Left ventricle myocardium superior (tissue), 1 donor: ENCODE data around the gene TM7SF3. TPM values are rescaled to one million over a fixed set of nuclear protein-coding genes. Genes with fewer than 3 reads are reported as not detected.
"Not testable (repeated sequence)": the region's sequence is repeated elsewhere in the genome, so short reads cannot be mapped to it uniquely, and the experiment has no call there.

Source experiments
- ATAC-seq: fragments of 200-7000 bp; cut with Tn5 transposase; one replicate; pipeline ENCODE4 v1.9.1; 2020; ENCODE audit warnings: mild to moderate bottlenecking, moderate library complexity
- DNase-seq: peaks from one replicate; pipeline ENCODE4 v3.0.0-alpha.2; 2020
- intact Hi-C: fragments of 100-400 bp; cut with micrococcal nuclease; formaldehyde crosslinking; loops from one replicate; pipeline ENCODE4 v1.11.0; 2022
- total RNA-seq: library from RNA; stranded (reverse); fragmentation: NEBNext Ultra II Directional; extraction: Animal tissue kit (Norgen Biotek cat#: 25700); gene quantifications from one replicate; pipeline ENCODE4 v1.2.1, GENCODE V29; 2021
- donor health status: DM: no; HTN: yes; CAD: no; lungs with severe emphysema.

TM7SF3 gene
- total RNA-seq, 1 donor from 2014 or later, result 27.3 TPM

GRCh38 chr12:27017163-27017823, 3.1 kb upstream of the TM7SF3 start:
- intact Hi-C loops, result loop anchor here (5.0 to 10.0 kb wide), 2 partner anchors 82 to 290 kb away; partner anchors contain the start of genes FGFR1OP2 and INTS13
- not testable (repeated sequence) for ATAC-seq, DNase-seq

DNA sequence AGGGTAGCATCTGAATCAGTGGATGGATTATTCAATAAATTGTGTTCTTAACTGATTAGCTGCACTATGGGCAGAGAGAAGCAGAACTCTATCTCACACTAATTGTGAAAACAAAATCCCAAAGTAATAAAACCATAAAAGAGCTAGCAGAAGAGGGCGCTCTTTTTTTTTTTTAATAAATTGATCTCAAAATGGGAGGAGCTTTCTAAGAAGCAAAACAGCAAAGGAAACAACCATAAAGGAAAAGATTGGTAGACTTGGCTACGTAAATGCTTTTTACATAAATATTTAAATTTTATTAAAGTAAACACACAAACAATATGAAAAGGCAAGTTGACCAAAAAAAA, 1.5 kb upstream of the TM7SF3 start:
- ATAC-seq, result no peak
- intact Hi-C loops, result loop anchor here (5.0 to 10.0 kb wide), 2 partner anchors 81 to 292 kb away; partner anchors contain the start of genes FGFR1OP2 and INTS13
- no peak for DNase-seq

DNA sequence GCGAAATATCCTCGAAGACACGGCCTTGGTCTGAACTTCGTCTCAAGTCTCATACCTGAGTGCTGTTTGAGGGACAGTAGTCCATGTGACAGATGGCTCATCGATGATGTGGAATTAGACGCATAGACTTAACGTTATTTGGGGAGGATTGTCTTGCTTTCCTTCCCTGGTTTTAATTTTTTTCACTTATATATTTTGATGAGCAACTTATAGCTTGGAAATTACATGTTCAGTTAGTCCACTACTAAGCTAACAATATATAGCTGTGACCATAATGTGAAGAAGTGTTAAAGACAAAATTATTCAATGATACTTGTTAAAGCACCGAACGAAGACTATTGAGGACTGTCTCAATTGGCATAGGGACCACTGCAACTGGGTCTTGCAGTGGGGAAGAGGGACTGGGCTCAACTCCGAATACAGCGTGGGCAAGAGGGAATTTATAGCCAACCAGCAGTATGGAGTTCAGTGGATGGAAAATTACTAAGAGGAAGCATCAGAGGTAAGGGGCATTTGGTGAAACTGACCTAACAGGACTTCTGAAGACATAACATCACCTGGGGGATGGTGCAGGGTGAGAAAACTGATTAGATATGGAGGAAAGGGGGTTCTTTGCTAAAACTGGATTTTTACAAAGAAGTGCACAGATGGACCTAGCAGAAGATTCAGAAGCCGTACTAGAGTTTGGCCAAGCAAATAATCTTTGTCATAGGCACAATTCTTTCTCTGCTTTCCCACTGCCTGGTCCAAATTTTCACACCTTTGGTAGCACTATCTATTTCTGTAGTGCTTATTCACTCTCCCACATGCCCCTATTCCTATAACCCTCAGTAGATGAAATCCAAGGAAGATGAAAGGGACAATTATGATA, 910 bp upstream of the TM7SF3 start:
- ATAC-seq, result peak; percentile 18
- DNase-seq, result no peak
- intact Hi-C loops, result loop anchor here (5.0 to 10.0 kb wide), 2 partner anchors 80 to 292 kb away; partner anchors contain the start of genes FGFR1OP2 and INTS13

- ATAC-seq, result peak; percentile 41
- intact Hi-C loops, result loop anchor here (10.0 kb wide), 1 partner anchor 79 kb away; the partner anchor contains the start of genes FGFR1OP2 and INTS13
Observed at GRCh38 chr12:27013611-27014084, 536 bp downstream of the TM7SF3 start.

GRCh38 chr12:27012982-27013255, 1.3 kb downstream of the TM7SF3 start:
- no peak for DNase-seq
- no peak for ATAC-seq
- intact Hi-C loops, result loop anchor here (10.0 kb wide), 1 partner anchor 78 kb away; the partner anchor contains the start of genes FGFR1OP2 and INTS13

More at GRCh38 chr12:27013611-27014084, 536 bp downstream of the TM7SF3 start:
- DNase-seq, result no peak

DNA sequence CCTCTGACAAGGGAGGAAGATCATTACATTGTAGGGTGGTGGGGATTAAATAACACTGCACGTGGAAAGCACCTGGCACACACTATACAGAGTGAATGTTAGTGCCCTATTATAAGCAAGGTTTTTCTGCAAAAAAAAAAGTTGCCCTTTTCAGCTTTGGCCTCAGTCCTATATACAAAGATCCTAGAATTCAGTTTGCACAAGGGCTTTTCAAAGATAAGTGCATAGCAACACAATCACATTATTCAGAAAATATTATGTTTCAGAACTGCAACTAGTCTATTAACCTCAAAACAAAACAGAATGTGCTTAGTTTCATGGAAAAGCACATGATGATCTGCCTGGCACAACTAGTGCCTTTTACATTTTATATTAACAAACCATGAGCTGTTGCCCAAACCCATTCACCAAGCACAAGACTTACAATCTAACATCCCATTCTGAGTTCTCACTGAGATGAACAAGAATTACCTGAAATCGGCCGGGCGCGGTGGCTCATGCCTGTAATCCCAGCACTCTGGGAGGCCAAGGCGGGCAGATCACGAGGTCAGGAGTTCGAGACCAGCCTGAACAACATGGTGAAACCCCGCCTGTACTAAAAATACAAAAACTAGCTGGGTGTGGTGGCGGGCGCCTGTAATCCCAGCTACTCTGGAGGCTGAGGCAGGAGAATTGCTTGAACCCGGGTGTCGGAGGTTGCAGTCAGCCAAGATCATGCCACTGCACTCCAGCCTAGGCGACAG, 1.8 kb downstream of the TM7SF3 start:
- ATAC-seq, result no peak
- DNase-seq, result no peak

DNA sequence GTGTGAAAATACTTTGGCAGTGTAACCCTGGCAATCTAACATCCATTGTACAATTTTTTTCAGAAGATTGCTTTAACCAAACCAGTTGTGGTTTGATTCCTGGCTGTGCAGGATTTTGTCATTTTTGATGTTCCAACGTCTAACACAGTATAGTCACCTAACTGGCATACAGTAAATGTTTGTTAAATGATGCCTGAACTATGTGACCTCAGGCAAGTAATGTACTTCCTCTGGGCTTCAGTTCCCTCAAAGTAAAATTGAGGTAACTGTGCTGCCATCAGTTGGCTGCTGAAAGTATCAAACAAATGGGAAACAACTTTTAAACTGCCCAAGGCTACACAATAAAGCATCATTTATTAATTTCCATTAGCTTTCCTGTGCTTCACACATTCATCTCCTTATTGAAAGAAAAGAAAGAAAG, 4.3 kb downstream of the TM7SF3 start:
- intact Hi-C loops, result loop anchor here (10.0 kb wide), 1 partner anchor 75 kb away; the partner anchor contains the start of genes FGFR1OP2 and INTS13
- no peak for ATAC-seq
- no peak for DNase-seq

More for the DNA sequence above, 1.8 kb downstream of the TM7SF3 start:
- intact Hi-C loops, result loop anchor here (10.0 kb wide), 1 partner anchor 78 kb away; the partner anchor contains the start of genes FGFR1OP2 and INTS13

DNA sequence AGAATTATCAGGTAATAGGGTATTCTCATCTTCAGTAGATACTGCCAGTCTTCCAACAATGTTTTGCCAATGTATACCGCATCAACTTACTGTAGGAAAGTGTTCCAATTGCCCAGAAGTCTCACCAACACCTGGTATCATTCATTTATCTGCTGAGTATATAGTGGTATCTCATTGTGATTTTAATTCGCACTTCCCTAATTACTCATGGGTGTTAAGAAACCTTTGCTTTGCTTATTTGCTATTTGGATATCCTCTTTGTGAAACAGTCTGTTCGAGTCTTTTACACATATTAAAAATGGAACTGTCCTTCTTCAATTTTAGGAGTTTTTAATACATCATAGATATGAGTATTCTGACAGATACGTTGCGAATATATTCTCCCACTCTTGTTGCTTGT, 6.1 kb downstream of the TM7SF3 start:
- no peak for ATAC-seq
- intact Hi-C loops, result no loop called here
- DNase-seq, result no peak

- intact Hi-C loops, result no loop called here
- no peak for ATAC-seq
- DNase-seq, result no peak
Observed at GRCh38 chr12:27006797-27007467, 7.3 kb downstream of the TM7SF3 start.

- DNase-seq (no peak), ATAC-seq (no peak)
- intact Hi-C loops, result no loop called here
Observed at GRCh38 chr12:27005495-27005894, 8.7 kb downstream of the TM7SF3 start.

- DNase-seq, result no peak
- no peak for ATAC-seq
- intact Hi-C loops, result no loop called here
Observed at GRCh38 chr12:27003421-27004381, 10.5 kb downstream of the TM7SF3 start.

- intact Hi-C loops, result no loop called here
- DNase-seq, result no peak
- no peak for ATAC-seq
Observed at GRCh38 chr12:27002141-27002540, 12.0 kb downstream of the TM7SF3 start.

- no peak for ATAC-seq
Observed at GRCh38 chr12:27001663-27002062, 12.5 kb downstream of the TM7SF3 start.

GRCh38 chr12:27000961-27001360, 13.2 kb downstream of the TM7SF3 start:
- DNase-seq (no peak), ATAC-seq (no peak)
- intact Hi-C loops, result no loop called here

More at GRCh38 chr12:27001663-27002062, 12.5 kb downstream of the TM7SF3 start:
- intact Hi-C loops, result no loop called here
- no peak for DNase-seq

- intact Hi-C loops, result no loop called here
- no peak for ATAC-seq
- no peak for DNase-seq
Observed at GRCh38 chr12:26997003-26997402, 17.2 kb downstream of the TM7SF3 start.

- ATAC-seq (no peak), DNase-seq (no peak)
- intact Hi-C loops, result no loop called here
Observed at GRCh38 chr12:26995706-26996105, 18.5 kb downstream of the TM7SF3 start.

- no peak for ATAC-seq
- intact Hi-C loops, result no loop called here
- DNase-seq, result no peak
Observed at GRCh38 chr12:26994109-26994508, 20.1 kb downstream of the TM7SF3 start.

DNA sequence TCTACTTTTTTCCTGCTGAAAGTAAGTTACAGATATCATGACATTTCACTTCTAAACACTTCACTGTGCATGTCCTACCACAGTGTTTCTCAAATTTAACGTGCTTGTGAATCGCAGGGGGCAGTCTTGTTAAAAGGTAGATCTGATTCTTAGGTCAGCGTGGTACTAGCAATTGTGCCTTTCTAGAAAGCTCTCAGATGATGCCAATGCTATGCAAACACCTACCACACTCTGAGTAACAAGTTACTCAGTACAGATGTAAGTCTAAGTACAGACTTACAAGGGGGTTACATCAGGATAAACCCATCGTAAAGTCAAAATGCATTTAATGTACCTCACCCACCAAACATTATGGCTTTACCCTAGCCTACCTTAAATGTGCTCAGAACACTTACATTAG, 22.4 kb downstream of the TM7SF3 start:
- DNase-seq (no peak), ATAC-seq (no peak)
- intact Hi-C loops, result no loop called here
